Pulmonary artery endothelial cell (primary cell): Measurements from ENCODE around the gene ST6GALNAC2. TPM values are rescaled to one million over a fixed set of nuclear protein-coding genes. Genes with fewer than 3 reads are reported as not detected.

Source experiments
- DNase-seq: peaks from one replicate; pipeline ENCODE4 v3.0.0-alpha.2; 2011; ENCODE audit warnings: low read depth, low spot score
- total RNA-seq: library from RNA; depleted of rRNA; stranded (reverse); fragments of >200 nt; gene quantifications from 2 replicates; pipeline ENCODE4 v1.2.3, GENCODE V29; 2014

Gene ST6GALNAC2
- total RNA-seq, 1 donor from 2014 or later: 0.66 TPM

- DNase-seq: no peak
Measured at GRCh38 chr17:76556765-76557367, 28.8 kb downstream of the ST6GALNAC2 start.

- no peak for DNase-seq
Measured at GRCh38 chr17:76554131-76554530, 31.5 kb downstream of the ST6GALNAC2 start.

GRCh38 chr17:76553178-76553908 is 32.3 kb downstream of the ST6GALNAC2 start:
- no peak for DNase-seq

DNA sequence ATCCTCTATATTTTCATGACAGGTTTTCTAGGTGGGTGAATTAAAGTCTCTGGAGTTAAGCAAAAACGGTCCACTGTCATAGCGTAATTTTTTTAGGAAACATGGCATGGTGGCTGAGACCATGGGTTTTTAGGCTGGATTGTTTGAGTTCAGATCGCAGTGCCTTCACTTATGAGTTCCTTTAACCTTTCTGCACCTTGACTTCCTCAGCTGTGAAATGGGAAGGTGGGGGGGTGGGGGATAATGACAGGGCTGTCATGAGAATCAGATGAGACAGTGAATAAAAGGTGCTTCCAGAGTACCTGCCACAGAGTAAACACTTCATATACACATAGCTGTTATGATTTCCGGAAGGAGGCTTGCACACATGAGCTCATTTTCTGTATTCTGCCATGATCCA is 34.0 kb downstream of the ST6GALNAC2 start:
- DNase-seq: no peak

- no peak for DNase-seq
Measured at GRCh38 chr17:76550712-76551615, 34.7 kb downstream of the ST6GALNAC2 start.

DNA sequence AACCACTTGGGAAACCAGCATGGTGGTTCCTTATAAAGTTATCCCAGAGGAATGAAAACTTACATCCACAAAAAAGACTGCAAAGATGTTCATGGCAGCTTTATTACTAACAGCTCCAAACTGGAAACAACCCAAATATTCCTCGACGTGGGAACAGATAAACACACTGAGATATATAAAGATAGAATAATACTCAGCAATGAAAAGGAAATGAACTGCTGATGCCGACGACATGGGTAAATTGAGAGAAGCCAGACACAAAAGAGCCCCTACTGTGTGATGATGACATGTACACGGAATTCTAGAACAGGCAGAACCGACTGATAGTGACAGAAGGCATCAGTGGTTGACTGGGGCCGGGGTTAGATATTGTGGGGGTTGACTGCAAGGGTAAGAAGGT is 36.1 kb downstream of the ST6GALNAC2 start:
- DNase-seq: no peak

DNA sequence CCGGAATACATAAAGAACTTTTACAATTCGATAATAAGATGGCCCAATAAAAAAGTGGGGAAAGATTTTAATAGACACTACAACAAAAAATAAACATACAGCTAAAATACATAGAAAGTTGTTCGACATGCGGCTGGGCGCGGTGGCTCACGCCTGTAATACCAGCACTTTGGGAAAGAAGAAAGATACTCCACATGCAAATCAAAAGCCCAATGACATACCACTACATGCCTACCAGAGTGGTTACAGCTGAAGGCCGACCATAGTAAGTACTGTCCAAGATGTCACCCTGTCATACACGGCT is 36.5 kb downstream of the ST6GALNAC2 start:
- no peak for DNase-seq

- DNase-seq: no peak
Measured at GRCh38 chr17:76548378-76549214, 37.1 kb downstream of the ST6GALNAC2 start.

DNA sequence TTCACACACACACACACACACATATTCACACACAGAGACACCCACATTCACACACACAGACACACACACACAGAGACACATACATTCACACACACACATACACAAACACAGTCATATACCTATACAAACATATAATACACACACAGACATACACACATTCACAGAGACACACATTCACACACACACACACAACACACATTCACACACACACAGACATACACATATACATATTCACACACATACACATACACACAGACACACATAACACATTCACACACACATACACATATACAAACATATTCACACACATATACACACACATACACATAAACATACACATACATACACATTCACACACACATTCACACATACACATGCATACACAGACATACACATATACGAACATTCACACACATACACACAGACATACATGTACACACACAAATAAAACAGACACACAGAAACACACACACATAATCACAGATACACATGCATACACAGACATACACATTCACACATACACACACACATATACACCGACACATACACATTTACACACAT is 37.9 kb downstream of the ST6GALNAC2 start:
- no peak for DNase-seq

DNA sequence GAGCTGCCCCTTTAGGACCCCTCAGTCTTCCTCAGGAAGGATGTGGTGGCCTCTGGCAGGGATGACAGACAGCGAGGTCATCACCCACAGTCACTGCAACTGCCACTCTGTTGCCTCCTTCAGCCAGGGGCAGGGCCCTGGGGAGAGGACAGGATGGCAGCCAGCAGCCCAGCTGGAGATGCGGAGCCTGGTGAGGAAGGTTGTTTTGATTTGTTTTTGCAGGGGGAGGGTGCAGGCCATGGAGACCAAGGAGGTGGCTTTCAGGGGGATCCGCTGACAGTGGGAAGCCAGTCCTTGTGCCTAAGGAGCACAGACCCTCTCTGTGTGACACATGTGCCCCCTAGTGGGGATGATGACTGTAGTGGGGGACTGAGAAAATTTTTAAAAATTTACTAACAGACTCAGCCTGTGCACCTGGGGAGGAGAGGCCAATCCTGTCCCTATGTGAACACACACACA is 38.4 kb downstream of the ST6GALNAC2 start:
- DNase-seq: no peak

GRCh38 chr17:76546556-76547182 is 39.0 kb downstream of the ST6GALNAC2 start:
- no peak for DNase-seq

- no peak for DNase-seq
Measured at GRCh38 chr17:76545918-76546555, 39.6 kb downstream of the ST6GALNAC2 start.

DNA sequence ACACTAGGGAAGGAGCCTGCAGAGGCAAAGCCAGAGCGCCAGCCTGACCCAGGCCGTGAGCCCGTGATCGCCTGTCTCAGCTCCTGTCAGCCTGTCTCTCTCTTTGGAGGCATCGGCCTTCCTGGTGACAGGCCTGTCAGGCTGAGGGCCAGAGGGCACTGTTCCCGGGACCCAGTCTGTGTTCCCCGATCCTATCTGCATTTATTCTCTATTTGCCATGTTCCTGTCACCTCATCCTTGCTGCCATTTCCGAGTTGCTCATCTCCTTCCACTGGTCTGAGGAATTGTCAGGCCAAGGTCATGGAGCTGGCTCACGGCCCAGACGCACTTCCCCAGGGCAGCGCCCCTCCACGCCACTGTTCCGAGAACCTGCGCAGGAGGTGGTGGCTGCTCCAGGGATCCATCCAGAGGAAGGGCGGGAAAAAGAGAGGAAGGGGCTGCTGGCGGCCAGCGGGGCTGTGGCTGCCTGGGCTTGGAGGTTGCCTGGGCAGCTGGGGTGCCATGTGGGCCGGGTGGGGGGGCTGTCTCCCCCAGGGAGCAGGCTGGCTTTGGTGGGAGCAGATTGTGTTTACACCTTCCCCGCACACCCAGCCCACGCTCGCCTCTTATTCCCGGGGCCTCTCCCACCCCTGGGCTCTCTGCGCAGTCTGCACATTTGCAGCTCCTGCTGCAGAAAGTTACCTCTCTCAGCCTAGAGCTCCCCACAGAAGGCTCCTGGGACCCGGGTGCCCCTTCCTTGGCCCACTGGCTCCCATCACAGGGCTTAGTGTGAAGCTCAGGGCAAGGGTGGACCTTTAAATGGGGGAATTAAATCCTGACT is 40.9 kb downstream of the ST6GALNAC2 start:
- no peak for DNase-seq

DNA sequence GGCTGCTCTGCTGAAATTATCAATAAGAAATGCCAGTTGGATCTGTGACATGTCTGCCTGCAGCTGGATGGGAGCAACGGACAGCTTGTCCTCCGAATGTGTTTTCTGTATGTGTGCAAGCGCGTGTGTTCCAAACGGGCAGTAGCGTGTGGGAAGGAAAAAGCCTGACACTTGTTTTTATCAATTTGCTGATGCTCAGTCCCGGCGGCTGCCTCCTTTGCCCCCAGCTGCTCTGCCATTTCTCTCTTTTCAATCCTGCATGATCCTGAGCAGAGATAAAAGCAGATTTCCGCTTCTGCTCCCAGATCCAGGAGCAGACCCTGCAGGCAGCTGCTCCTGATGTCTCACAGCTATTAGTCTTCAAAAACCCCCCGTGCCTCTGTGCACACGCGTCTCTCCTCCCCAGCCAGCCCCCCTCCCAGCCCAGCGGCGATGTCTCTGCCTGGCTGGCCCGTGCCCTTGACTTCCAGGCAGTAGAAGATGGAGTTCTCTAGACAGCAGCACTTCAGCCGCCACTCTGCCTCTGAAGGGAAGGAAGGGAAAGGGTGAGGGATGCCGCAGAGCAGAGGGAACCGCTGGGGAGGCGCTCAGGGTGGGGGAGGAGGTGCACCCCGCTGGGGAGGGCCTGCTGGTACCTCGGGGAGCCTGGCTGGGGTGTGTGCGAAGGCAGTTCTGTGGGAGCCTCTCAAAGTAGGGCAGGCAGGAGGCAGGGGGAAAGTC is 41.7 kb downstream of the ST6GALNAC2 start:
- no peak for DNase-seq

GRCh38 chr17:76543482-76543825 is 42.2 kb downstream of the ST6GALNAC2 start:
- DNase-seq: no peak

DNA sequence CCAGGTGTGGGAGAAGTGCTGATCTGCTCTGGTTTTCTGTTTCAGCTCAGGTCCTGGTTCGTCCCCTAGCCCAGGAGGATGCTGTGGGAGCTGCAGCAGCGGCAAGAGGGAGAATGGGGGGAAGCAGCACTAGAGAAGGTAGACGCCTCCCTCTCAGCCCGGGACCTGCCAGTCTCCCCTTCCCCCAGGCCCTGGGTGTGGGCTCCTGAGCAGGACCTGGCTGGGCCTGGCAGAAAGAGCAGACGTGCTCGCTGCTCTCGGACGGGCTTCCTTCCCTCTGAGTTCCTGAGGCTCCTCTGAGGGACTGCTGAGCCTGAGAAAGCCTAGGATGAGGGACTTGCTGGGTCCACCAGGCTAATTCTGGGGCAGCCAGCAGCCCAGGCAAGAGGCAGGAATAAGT is 42.7 kb downstream of the ST6GALNAC2 start:
- DNase-seq: no peak

- no peak for DNase-seq
Measured at GRCh38 chr17:76542566-76542971, 43.1 kb downstream of the ST6GALNAC2 start.

DNA sequence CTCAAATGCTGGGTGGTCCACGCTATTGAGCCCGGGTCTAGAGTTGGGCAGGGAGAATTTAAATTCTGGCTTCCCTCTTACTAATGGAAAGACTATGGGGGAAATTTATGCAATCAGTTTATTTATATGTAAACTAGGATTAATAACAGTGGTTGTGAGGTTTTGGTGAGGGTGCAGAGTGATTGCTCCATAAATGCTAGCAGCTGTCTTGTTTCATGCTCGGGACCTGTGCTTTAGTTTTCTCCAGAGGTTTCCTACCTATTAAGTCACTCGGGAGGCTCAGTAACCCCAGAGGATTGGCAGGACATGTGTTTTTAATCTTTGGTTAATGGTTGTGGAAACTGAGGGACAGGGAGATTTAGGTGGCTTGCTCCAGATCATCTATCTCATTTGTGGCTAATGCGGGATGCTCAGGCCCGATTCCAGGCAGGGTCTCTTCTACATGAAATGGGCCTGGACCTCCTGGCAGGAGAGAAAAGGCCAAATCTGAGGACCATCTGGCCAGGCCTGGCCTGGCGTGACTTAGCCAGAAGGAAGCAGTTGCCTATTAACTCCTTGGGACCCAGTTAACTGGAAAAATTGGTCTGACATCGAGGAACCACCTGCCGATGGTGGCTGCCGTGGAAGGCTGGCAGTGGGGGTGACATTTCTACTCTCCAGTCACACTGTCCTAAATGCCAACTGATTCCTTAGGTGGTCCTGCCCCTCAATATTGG is 43.8 kb downstream of the ST6GALNAC2 start:
- no peak for DNase-seq
